T-helper 2 cell treated with Interferon-gamma antibody and Interleukin-4, amounts not matched to agents 5 μg/mL and 100 μg/mL, for 36 hours (primary cell): Measurements from ENCODE around the gene NUP93.
"Not testable (repeated sequence)": the region's sequence is repeated elsewhere in the genome, so short reads cannot be mapped to it uniquely, and the experiment has no call there.

Experiments
- DNase-seq: peaks from one replicate; pipeline ENCODE4 v3.0.0; 2021; ENCODE audit warnings: low spot score
- H3K27ac Mint-ChIP-seq: one replicate; pipeline ENCODE4 v1.8.0; 2021; ENCODE audit warnings: mild to moderate bottlenecking, mixed read lengths
- H3K27me3 Mint-ChIP-seq: one replicate; pipeline ENCODE4 v1.8.0; 2021; ENCODE audit warnings: low read depth, mixed read lengths
- H3K36me3 Mint-ChIP-seq: one replicate; pipeline ENCODE4 v1.8.0; 2021; ENCODE audit warnings: low read depth, mixed read lengths
- H3K4me1 Mint-ChIP-seq: one replicate; pipeline ENCODE4 v1.8.0; 2021; ENCODE audit warnings: low read depth, mixed read lengths
- H3K4me3 Mint-ChIP-seq: one replicate; pipeline ENCODE4 v1.8.0; 2022; ENCODE audit warnings: mild to moderate bottlenecking, moderate library complexity, mixed read lengths
- H3K9me3 Mint-ChIP-seq: one replicate; pipeline ENCODE4 v1.8.0; 2021; ENCODE audit warnings: mixed read lengths

Gene NUP93

GRCh38 chr16:56882077-56882800 lies 152.3 kb downstream of the NUP93 start:
- Mint-ChIP-seq H3K4me1 (no peaks in the 10 kb centered on the region), H3K9me3 (no peaks in the 10 kb centered on the region), H3K27ac (no peak overlapping the region), H3K36me3 (no peaks in the 10 kb centered on the region), H3K4me3 (no peak overlapping the region), H3K27me3 (no peaks in the 10 kb centered on the region)
- DNase-seq, result no peak

- Mint-ChIP-seq H3K4me3 (no peak overlapping the region), H3K36me3 (no peaks in the 10 kb centered on the region), H3K27ac (no peak overlapping the region), H3K4me1 (no peaks in the 10 kb centered on the region), H3K27me3 (no peaks in the 10 kb centered on the region), H3K9me3 (no peaks in the 10 kb centered on the region)
- no peak for DNase-seq
Measured at GRCh38 chr16:56883586-56883985, 153.7 kb downstream of the NUP93 start.

- no peak for DNase-seq
- Mint-ChIP-seq H3K9me3 (no peaks in the 10 kb centered on the region), H3K4me1 (no peaks in the 10 kb centered on the region), H3K36me3 (no peaks in the 10 kb centered on the region), H3K27me3 (no peaks in the 10 kb centered on the region), H3K27ac (no peak overlapping the region), H3K4me3 (no peak overlapping the region)
Measured at GRCh38 chr16:56884026-56884582, 154.2 kb downstream of the NUP93 start.

DNA sequence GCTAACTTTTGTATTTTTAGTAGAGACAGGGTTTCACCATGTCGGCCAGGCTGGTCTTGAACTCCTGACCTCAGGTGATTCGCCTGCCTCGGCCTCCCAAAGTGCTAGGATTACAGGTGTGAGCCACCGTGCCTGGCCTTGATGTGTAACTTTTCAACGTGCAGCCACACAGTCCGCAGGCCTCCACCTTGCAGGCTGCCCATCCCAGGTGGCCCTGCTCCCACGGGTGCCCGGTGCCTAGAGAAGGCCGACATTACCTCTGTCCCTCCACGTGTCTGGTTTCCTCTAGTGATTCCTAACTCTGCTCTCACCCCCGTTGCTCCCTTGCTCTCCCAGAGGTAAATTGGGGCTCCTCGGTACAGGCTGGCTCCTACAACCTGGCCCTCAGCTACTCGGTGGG lies 155.0 kb downstream of the NUP93 start:
- not testable (repeated sequence) for H3K4me1 Mint-ChIP-seq, H3K27ac Mint-ChIP-seq, H3K27me3 Mint-ChIP-seq, DNase-seq, H3K36me3 Mint-ChIP-seq, H3K9me3 Mint-ChIP-seq, H3K4me3 Mint-ChIP-seq

GRCh38 chr16:56885446-56886162 lies 155.7 kb downstream of the NUP93 start:
- Mint-ChIP-seq H3K4me3 (no peak overlapping the region), H3K36me3 (no peaks in the 10 kb centered on the region), H3K27ac (no peak overlapping the region), H3K4me1 (no peaks in the 10 kb centered on the region), H3K27me3 (no peaks in the 10 kb centered on the region), H3K9me3 (no peaks in the 10 kb centered on the region)
- no peak for DNase-seq

DNA sequence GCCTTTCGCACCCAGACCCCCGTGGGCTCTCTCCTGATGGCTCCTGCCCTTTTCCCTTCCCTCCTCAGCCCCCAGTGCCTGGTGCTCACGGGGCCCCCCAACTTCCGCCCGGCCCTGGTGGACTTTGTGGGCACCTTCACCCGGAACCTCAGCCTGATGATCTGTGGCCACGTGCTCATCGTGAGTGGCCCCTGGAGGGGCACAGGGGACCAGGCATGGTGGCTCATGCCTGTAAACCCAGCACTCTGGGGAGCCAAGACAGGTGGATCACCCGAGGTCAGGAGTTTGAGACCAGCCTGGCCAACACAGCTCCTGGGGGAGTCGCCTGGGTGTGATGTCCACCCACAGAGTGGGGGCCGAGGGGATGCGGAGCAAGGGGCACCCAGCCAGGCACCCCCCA lies 156.4 kb downstream of the NUP93 start:
- Mint-ChIP-seq H3K4me1 (no peaks in the 10 kb centered on the region), H3K4me3 (no peak overlapping the region), H3K27ac (no peak overlapping the region), H3K27me3 (no peaks in the 10 kb centered on the region), H3K9me3 (no peaks in the 10 kb centered on the region), H3K36me3 (no peaks in the 10 kb centered on the region)
- DNase-seq, result no peak

- H3K4me1 Mint-ChIP-seq, result no peaks in the 10 kb centered on the region
- H3K27ac Mint-ChIP-seq, result no peak overlapping the region
- H3K36me3 Mint-ChIP-seq, result no peaks in the 10 kb centered on the region
- no peaks in the 10 kb centered on the region for H3K27me3 Mint-ChIP-seq
- H3K4me3 Mint-ChIP-seq, result no peak overlapping the region
- no peak for DNase-seq
- no peaks in the 10 kb centered on the region for H3K9me3 Mint-ChIP-seq
Measured at GRCh38 chr16:56886826-56887225, 156.9 kb downstream of the NUP93 start.

GRCh38 chr16:56888806-56889205 lies 158.9 kb downstream of the NUP93 start:
- H3K4me3 Mint-ChIP-seq, result no peak overlapping the region
- H3K4me1 Mint-ChIP-seq, result no peaks in the 10 kb centered on the region
- no peak overlapping the region for H3K27ac Mint-ChIP-seq
- no peaks in the 10 kb centered on the region for H3K36me3 Mint-ChIP-seq
- no peaks in the 10 kb centered on the region for H3K9me3 Mint-ChIP-seq
- no peaks in the 10 kb centered on the region for H3K27me3 Mint-ChIP-seq
- no peak for DNase-seq

- H3K36me3 Mint-ChIP-seq, result no peaks in the 10 kb centered on the region
- H3K27ac Mint-ChIP-seq, result no peak overlapping the region
- H3K4me3 Mint-ChIP-seq, result no peak overlapping the region
- H3K27me3 Mint-ChIP-seq, result peaks cover 1% of the 10 kb centered on the region
- no peaks in the 10 kb centered on the region for H3K4me1 Mint-ChIP-seq
- H3K9me3 Mint-ChIP-seq, result no peaks in the 10 kb centered on the region
- no peak for DNase-seq
Measured at GRCh38 chr16:56889206-56889605, 159.3 kb downstream of the NUP93 start.

GRCh38 chr16:56891685-56892084 lies 161.8 kb downstream of the NUP93 start:
- no peak overlapping the region for H3K4me3 Mint-ChIP-seq
- no peak for DNase-seq
- H3K27me3 Mint-ChIP-seq, result peaks cover 3% of the 10 kb centered on the region
- H3K27ac Mint-ChIP-seq, result no peak overlapping the region
- no peaks in the 10 kb centered on the region for H3K9me3 Mint-ChIP-seq
- no peaks in the 10 kb centered on the region for H3K36me3 Mint-ChIP-seq
- H3K4me1 Mint-ChIP-seq, result no peaks in the 10 kb centered on the region

GRCh38 chr16:56892705-56893104 lies 162.8 kb downstream of the NUP93 start:
- Mint-ChIP-seq H3K27me3 (peaks cover 3% of the 10 kb centered on the region), H3K27ac (no peak overlapping the region), H3K4me3 (no peak overlapping the region), H3K4me1 (peaks cover 2% of the 10 kb centered on the region), H3K36me3 (no peaks in the 10 kb centered on the region), H3K9me3 (no peaks in the 10 kb centered on the region)
- DNase-seq, result no peak

GRCh38 chr16:56894331-56894917 lies 164.5 kb downstream of the NUP93 start:
- no peak for DNase-seq
- Mint-ChIP-seq H3K36me3 (no peaks in the 10 kb centered on the region), H3K9me3 (no peaks in the 10 kb centered on the region), H3K4me1 (peaks cover 11% of the 10 kb centered on the region), H3K4me3 (no peak overlapping the region), H3K27ac (no peak overlapping the region), H3K27me3 (peaks cover 8% of the 10 kb centered on the region)

DNA sequence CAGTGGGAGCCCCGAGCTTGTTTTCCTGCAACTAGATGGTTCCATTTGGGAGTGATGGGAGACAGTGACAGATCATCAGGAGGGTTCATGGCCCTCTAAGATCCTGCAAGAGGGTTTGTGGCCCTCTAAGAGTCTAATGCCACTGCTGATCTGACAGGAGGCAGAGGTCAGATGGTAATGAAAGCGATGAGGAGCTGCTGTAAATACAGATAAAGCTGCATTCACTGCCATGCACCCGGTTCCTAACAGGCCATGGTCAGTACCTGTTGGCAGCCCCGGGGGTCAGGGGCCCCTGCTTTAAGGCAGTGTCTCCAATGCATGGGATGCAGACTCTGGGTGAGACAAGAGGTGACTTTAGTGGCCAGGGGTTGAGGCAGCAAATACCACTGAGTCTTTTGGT lies 165.9 kb downstream of the NUP93 start:
- Mint-ChIP-seq H3K9me3 (no peaks in the 10 kb centered on the region), H3K27me3 (peaks cover 12% of the 10 kb centered on the region), H3K4me1 (peaks cover 13% of the 10 kb centered on the region), H3K4me3 (no peak overlapping the region), H3K27ac (no peak overlapping the region), H3K36me3 (no peaks in the 10 kb centered on the region)
- no peak for DNase-seq

GRCh38 chr16:56896244-56896643 lies 166.3 kb downstream of the NUP93 start:
- Mint-ChIP-seq H3K4me3 (no peak overlapping the region), H3K27ac (no peak overlapping the region), H3K27me3 (peaks cover 16% of the 10 kb centered on the region), H3K9me3 (no peaks in the 10 kb centered on the region), H3K36me3 (no peaks in the 10 kb centered on the region), H3K4me1 (peaks cover 13% of the 10 kb centered on the region)
- DNase-seq, result no peak
